Ovary (tissue), 10 donors: Measurements from ENCODE around the gene RIMS1. TPM values are rescaled to one million over a fixed set of nuclear protein-coding genes. Genes with fewer than 3 reads are reported as not detected.

ENCODE experiments used
- DNase-seq, 5 donors: peaks; one replicate each; pipeline ENCODE4 v3.0.0-alpha.2; 2019 to 2020
- H3K27ac ChIP-seq, 2 donors: fragments of 200-600 bp; one replicate each; pipeline versions ENCODE4 v1.5.1 to v1.8.0; 2019 to 2022
- H3K27me3 ChIP-seq: fragments of 200-600 bp; one replicate; pipeline ENCODE4 v1.8.0; 2022
- H3K36me3 ChIP-seq: fragments of 200-600 bp; sonication (generic); one replicate; pipeline ENCODE4 v1.5.1; 2019
- H3K4me1 ChIP-seq: one replicate; pipeline ENCODE4 v1.8.1; 2013; ENCODE audit warnings: mild to moderate bottlenecking, moderate library complexity; ENCODE audit not compliant: insufficient read depth
- H3K4me3 ChIP-seq: fragments of 200-600 bp; sonication (generic); one replicate; pipeline ENCODE4 v1.5.1; 2017
- H3K9me3 ChIP-seq, 2 donors: fragments of 200-600 bp in 1 of 2; sonication (generic) in 1 of 2; one replicate each; pipeline versions ENCODE4 v1.5.1 to v1.8.1; 2013 to 2019; ENCODE audit warnings: mild to moderate bottlenecking in 1 of 2, moderate library complexity in 1 of 2
- CTCF ChIP-seq, 3 donors: fragments of 450-650 bp in 2 of 3; fragments of 200-600 bp in 1 of 3; IDR thresholded peaks; one replicate each; pipeline versions ENCODE4 v1.5.1 to v1.8.0; 2016 to 2022; ENCODE audit warnings: antibody characterized with exemption in 3 of 3, mild to moderate bottlenecking in 1 of 3
- EP300 ChIP-seq: sonication (generic); formaldehyde crosslinking; IDR thresholded peaks from one replicate; pipeline ENCODE4 v1.6.1; 2017; ENCODE audit warnings: antibody characterized with exemption
- POLR2A ChIP-seq: fragments of 450-650 bp; IDR thresholded peaks from one replicate; pipeline ENCODE4 v1.6.1; 2017; ENCODE audit warnings: antibody characterized with exemption, mild to moderate bottlenecking, moderate library complexity
- whole genome bisulfite sequencing, 3 donors: extraction: QIAGEN DNeasy Blood & Tissue Kit in 1 of 3; methylation state at CpG; one replicate each; pipeline versions ENCODE4 v1.1.5 to v1.1.7; 2013 to 2017; 5-methylcytosine and 5-hydroxymethylcytosine counted together
- intact Hi-C, 4 donors: fragments of 100-400 bp; cut with DNase I; formaldehyde crosslinking; loops; one replicate each; pipeline versions ENCODE4 v1.11.0 to v1.15.1; 2022 to 2023
- long read RNA-seq, 3 donors: library from polyadenylated mRNA in 2 of 3; unstranded in 2 of 3; transcript quantifications; one replicate each; pipeline ENCODE4 v2.0.0 and lab custom pipeline, GENCODE V29; 2021 to 2026
- polyA plus RNA-seq, 2 donors: library from polyadenylated mRNA; stranded (reverse); fragments of 200-250 nt in 1 of 2; fragments of 350-450 nt in 1 of 2; fragmentation: Illumina TruSeq in 1 of 2; extraction: RNeasy Lipid Tissue Mini Kit (QIAGEN cat#74804) in 1 of 2; gene quantifications; one replicate each; pipeline ENCODE4 v1.2.3, GENCODE V29; 2013 to 2014
- total RNA-seq, 7 donors: library from RNA; depleted of rRNA in 2 of 7; stranded (reverse); fragments of >200 nt in 2 of 7; fragmentation: NEBNext Ultra II Directional in 3 of 7; extraction: Animal tissue kit (Norgen Biotek cat#: 25700) in 3 of 7; gene quantifications; one replicate each; pipeline versions ENCODE4 v1.1.0 to v1.2.4, GENCODE V29; 2016 to 2023
- donor health status: DM: no; HTN: no; CAD: no; lungs with moderate emphysema.
- donor health status: DM: no; HTN: no; CAD: no.
- donor health status: Bipolar disorder and iron deficiency.
- donor health status: DM: yes; HTN: yes; CAD: no.
- donor health status: DM: no; HTN: no; CAD: no.
- donor health status: DM: yes; HTN: yes; CAD: no.

RIMS1 gene
- total RNA-seq (1 to 10 TPM in 1 of 7 donors, under 1 TPM in 5, not detected in 1; 0.20 to 1.3 (median 0.33) TPM), polyA plus RNA-seq (under 1 TPM; 0.27 to 0.73 TPM)
- long read RNA-seq, donor 1, result 0 reads
- long read RNA-seq, donor 2, result 0 reads
- long read RNA-seq, donor 3, result 0 reads

GRCh38 chr6:71886184-71887005, at the start of gene RIMS1:
Gene RIMS1 (plus strand): TSS chr6:71886550. CDS start chr6:71887024, 474 bp downstream.
- DNase-seq, result peak in 2 of 5 donors; percentile 21 to 32
- WGBS, 3 donors, result 1 to 2% (median 1%) methylated on average over 35 to 69 of the region's 70 CpGs

GRCh38 chr6:71851214-71851613, 35.1 kb upstream of the RIMS1 start:
- DNase-seq, result no peak
- no peak overlapping the region for H3K27ac ChIP-seq
- H3K9me3 ChIP-seq, result no peaks in the 10 kb centered on the region
- 71 to 82% (median 75%) methylated on average over 1 of the region's 1 CpG for WGBS, 3 donors
- no peaks in the 10 kb centered on the region for H3K36me3 ChIP-seq
- H3K27me3 ChIP-seq, result no peaks in the 10 kb centered on the region
- TF ChIP-seq EP300, result no peak
- TF ChIP-seq POLR2A, result no peak
- TF ChIP-seq CTCF (IDR thresholded peaks at IDR 0.05), result no peak
- intact Hi-C loops, result no loop called here
- no peaks in the 10 kb centered on the region for H3K4me1 ChIP-seq
- no peak overlapping the region for H3K4me3 ChIP-seq

More at GRCh38 chr6:71886184-71887005, at the start of gene RIMS1:
- no peaks in the 10 kb centered on the region for H3K36me3 ChIP-seq
- no peaks in the 10 kb centered on the region for H3K9me3 ChIP-seq
- peak within 1 kb of the TSS; percentile 15 for H3K4me3 ChIP-seq
- intact Hi-C loops, result no loop called here
- H3K27me3 ChIP-seq, result no peaks in the 10 kb centered on the region
- H3K4me1 ChIP-seq, result no peaks in the 10 kb centered on the region
- TF ChIP-seq POLR2A (no peak), EP300 (no peak), CTCF (IDR thresholded peaks at IDR 0.05) (no peak)
- H3K27ac ChIP-seq, result no peak within 1 kb of the TSS

- WGBS, 3 donors, result 83 to 90% (median 88%) methylated on average over 3 of the region's 3 CpGs
- H3K4me3 ChIP-seq, result no peak overlapping the region
Observed at GRCh38 chr6:71852948-71853347, 33.4 kb upstream of the RIMS1 start.

GRCh38 chr6:71855406-71855805, 30.9 kb upstream of the RIMS1 start:
- Histone ChIP-seq H3K4me1 (no peaks in the 10 kb centered on the region), H3K27me3 (no peaks in the 10 kb centered on the region), H3K9me3 (no peaks in the 10 kb centered on the region), H3K27ac (no peak overlapping the region), H3K4me3 (no peak overlapping the region), H3K36me3 (no peaks in the 10 kb centered on the region)
- intact Hi-C loops, result no loop called here
- 31 to 51% (median 36%) methylated on average over 3 of the region's 3 CpGs for whole genome bisulfite sequencing, 3 donors
- DNase-seq, result no peak
- no peak for TF ChIP-seq CTCF (IDR thresholded peaks at IDR 0.05)
- TF ChIP-seq EP300, result no peak
- no peak for TF ChIP-seq POLR2A

More at GRCh38 chr6:71852948-71853347, 33.4 kb upstream of the RIMS1 start:
- Histone ChIP-seq H3K4me1 (no peaks in the 10 kb centered on the region), H3K27me3 (no peaks in the 10 kb centered on the region), H3K27ac (no peak overlapping the region), H3K36me3 (no peaks in the 10 kb centered on the region), H3K9me3 (no peaks in the 10 kb centered on the region)
- intact Hi-C loops, result no loop called here
- TF ChIP-seq POLR2A, result no peak
- no peak for TF ChIP-seq EP300
- TF ChIP-seq CTCF (IDR thresholded peaks at IDR 0.05), result no peak
- no peak for DNase-seq
